Measurements from ENCODE around the gene RWDD3. TPM values are rescaled to one million over a fixed set of nuclear protein-coding genes. Genes with fewer than 3 reads are reported as not detected.

Gene RWDD3
- total and polyA plus RNA-seq, 10 of the 15 experiments (the other 5 are each of a cell fraction or from before 2014, with no cell fraction given), result 9.8 to 42.9 (median 21.4) TPM

- intact Hi-C loops (cut with micrococcal nuclease; ENCODE audit: unreplicated experiment) (loop anchor here (10.0 kb wide), 3 partner anchors 272 to 822 kb away; partner anchors contain the start of gene ABCD3), in situ Hi-C loops (cut with MboI) (loop anchor here (5.0 kb wide), 1 partner anchor 155 kb away; no protein-coding TSS in a partner anchor)
- H3K4me3 ChIP-seq, result no peak overlapping the region
- H3K27me3 ChIP-seq (replicated peaks in 1 of 2; ENCODE audit: control insufficient read depth in 2 of 2, insufficient read depth in 2 of 2, low read length in 1 of 2), result peaks cover 0 to 3% of the 10 kb centered on the region in 2 experiments; a peak in 2 of 4 replicates
- H3K4me2 ChIP-seq (ENCODE audit: control insufficient read depth, insufficient read depth), result peak overlapping the region; percentile 38; the same call in 1 of the 2 replicates
- no peak for FAIRE-seq
- H2AFZ ChIP-seq (ENCODE audit: control insufficient read depth, low read depth, low read length), result no peak overlapping the region
- H3K27ac ChIP-seq (ENCODE audit: control insufficient read depth, insufficient read depth), result no peak overlapping the region
- no peak overlapping the region for H3K9ac ChIP-seq (ENCODE audit: control insufficient read depth, insufficient read depth, low read length)
- peaks cover 4% of the 10 kb centered on the region; the same call in 1 of the 2 replicates for H3K4me1 ChIP-seq (ENCODE audit: control insufficient read depth, insufficient read depth, low read length)
- H4K20me1 ChIP-seq (ENCODE audit: control insufficient read depth, insufficient read depth), result no peaks in the 10 kb centered on the region
- RAD21 ChIA-PET (ENCODE audit: unreplicated experiment), result no interaction called here
- no peak for DNase-seq (ENCODE audit: low read depth, low spot score)
- BruUV-seq (replicated peaks), result no TSS peak
- WGBS (ENCODE audit: insufficient coverage, insufficient replicate concordance, low lambda C conversion rate, missing lambda C conversion rate), result 97% methylated on average over 2 of the region's 2 CpGs
- H3K79me2 ChIP-seq (ENCODE audit: control insufficient read depth, insufficient read depth, low read length), result peaks cover 7% of the 10 kb centered on the region
- POLR2A ChIA-PET, result no interaction called here
- ATAC-seq, result no peak
- CTCF ChIA-PET, result interaction anchor here (0.7 to 1.6 kb wide), 2 partner anchors 9 to 135 kb away, joined by 3 read pairs; no protein-coding TSS in a partner anchor
- SMC1A ChIA-PET (ENCODE audit: uncharacterized antibody, unreplicated experiment), result no interaction called here
- H3K9me3 ChIP-seq (replicated peaks; ENCODE audit: control insufficient read depth, insufficient read depth, low read length), result no peaks in the 10 kb centered on the region; the same call in 2 of the 3 replicates
- peaks cover 0 to 3% of the 10 kb centered on the region in 2 experiments; a peak in 1 of 4 replicates for H3K36me3 ChIP-seq (ENCODE audit: control insufficient read depth in 2 of 2, insufficient read depth in 2 of 2, low read length in 1 of 2)
- no peak for TF ChIP-seq SMAD5 (IDR thresholded peaks at IDR 0.05; ENCODE audit: low read depth)
- no peak for TF ChIP-seq ATF2 (IDR thresholded peaks at IDR 0.05; ENCODE audit: low read length)
- no peak for TF ChIP-seq FOS (IDR thresholded peaks at IDR 0.05; ENCODE audit: borderline replicate concordance, extremely low read depth, insufficient read length)
- TF ChIP-seq TCF7 (IDR thresholded peaks at IDR 0.05; ENCODE audit: borderline replicate concordance), result no peak
- no peak for TF ChIP-seq BHLHE40 (IDR thresholded peaks at IDR 0.05; ENCODE audit: borderline replicate concordance in 1 of 2, low read depth in 2 of 2, low read length in 1 of 2)
- TF ChIP-seq, protein P1, sequence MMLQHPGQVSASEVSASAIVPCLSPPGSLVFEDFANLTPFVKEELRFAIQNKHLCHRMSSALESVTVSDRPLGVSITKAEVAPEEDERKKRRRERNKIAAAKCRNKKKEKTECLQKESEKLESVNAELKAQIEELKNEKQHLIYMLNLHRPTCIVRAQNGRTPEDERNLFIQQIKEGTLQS (IDR thresholded peaks at IDR 0.05; ENCODE audit: borderline replicate concordance, extremely low read depth, low read depth, low read length), result no peak
- no peak for TF ChIP-seq POLR2A (IDR thresholded peaks at IDR 0.05; ENCODE audit: low read depth, low read length)
- TF ChIP-seq ZNF207 (IDR thresholded peaks at IDR 0.05; ENCODE audit: borderline replicate concordance), result no peak
- no peak for TF ChIP-seq CUX1 (IDR thresholded peaks at IDR 0.05; ENCODE audit: insufficient replicate concordance, low read depth, low read length)
- TF ChIP-seq NBN (IDR thresholded peaks at IDR 0.05), result no peak
- TF ChIP-seq, protein P2, sequence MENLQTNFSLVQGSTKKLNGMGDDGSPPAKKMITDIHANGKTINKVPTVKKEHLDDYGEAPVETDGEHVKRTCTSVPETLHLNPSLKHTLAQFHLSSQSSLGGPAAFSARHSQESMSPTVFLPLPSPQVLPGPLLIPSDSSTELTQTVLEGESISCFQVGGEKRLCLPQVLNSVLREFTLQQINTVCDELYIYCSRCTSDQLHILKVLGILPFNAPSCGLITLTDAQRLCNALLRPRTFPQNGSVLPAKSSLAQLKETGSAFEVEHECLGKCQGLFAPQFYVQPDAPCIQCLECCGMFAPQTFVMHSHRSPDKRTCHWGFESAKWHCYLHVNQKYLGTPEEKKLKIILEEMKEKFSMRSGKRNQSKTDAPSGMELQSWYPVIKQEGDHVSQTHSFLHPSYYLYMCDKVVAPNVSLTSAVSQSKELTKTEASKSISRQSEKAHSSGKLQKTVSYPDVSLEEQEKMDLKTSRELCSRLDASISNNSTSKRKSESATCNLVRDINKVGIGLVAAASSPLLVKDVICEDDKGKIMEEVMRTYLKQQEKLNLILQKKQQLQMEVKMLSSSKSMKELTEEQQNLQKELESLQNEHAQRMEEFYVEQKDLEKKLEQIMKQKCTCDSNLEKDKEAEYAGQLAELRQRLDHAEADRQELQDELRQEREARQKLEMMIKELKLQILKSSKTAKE (IDR thresholded peaks at IDR 0.05; ENCODE audit: low read depth, poor library complexity, severe bottlenecking), result no peak
- TF ChIP-seq, protein P3, sequence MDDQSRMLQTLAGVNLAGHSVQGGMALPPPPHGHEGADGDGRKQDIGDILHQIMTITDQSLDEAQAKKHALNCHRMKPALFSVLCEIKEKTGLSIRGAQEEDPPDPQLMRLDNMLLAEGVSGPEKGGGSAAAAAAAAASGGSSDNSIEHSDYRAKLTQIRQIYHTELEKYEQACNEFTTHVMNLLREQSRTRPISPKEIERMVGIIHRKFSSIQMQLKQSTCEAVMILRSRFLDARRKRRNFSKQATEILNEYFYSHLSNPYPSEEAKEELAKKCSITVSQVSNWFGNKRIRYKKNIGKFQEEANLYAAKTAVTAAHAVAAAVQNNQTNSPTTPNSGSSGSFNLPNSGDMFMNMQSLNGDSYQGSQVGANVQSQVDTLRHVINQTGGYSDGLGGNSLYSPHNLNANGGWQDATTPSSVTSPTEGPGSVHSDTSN (IDR thresholded peaks at IDR 0.05; ENCODE audit: insufficient replicate concordance, low read depth, low read length), result no peak
These were observed 3.0 kb downstream of the RWDD3 start for GRCh38 chr1:95236784-95237575.
